ENCODE results near the gene KIAA1549.

The KIAA1549 gene

DNA sequence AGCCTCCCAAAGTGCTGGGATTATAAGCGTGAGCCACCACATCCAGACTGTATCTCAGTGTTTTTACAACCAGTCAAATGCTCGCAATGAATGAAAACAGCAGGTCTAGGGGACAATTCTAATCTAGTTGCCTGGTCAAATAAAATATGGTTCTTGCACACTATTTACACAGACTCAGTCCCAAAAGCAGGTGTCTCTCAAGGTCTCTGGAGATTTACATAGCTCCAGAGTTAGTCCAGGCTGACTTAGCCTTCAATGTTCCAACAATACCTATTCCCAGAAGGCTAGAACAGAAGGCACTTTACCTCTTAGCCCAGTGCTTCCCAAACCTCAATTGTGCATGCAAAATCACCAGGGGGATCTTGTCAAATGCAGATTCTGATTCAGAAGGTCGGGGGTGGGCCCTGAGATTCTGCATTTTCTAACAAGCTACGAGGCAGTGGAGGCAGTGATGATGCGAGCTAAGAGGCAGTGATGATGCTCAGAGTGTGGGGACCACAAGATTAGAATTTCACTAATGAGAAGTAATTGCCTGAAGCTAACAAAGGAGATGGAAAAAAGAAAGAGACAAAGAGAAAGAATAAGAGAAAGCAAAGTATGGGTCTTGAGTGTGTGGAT is 6.4 kb downstream of the KIAA1549 start:
- peak; percentile 28 for DNase-seq

GRCh38 chr7:138974103-138974502 is 7.1 kb downstream of the KIAA1549 start:
- no peak for DNase-seq

GRCh38 chr7:138970952-138971351 is 10.2 kb downstream of the KIAA1549 start:
- DNase-seq = no peak

GRCh38 chr7:138970446-138970845 is 10.7 kb downstream of the KIAA1549 start:
- DNase-seq = no peak

GRCh38 chr7:138967159-138967558 is 14.0 kb downstream of the KIAA1549 start:
- DNase-seq = no peak

DNA sequence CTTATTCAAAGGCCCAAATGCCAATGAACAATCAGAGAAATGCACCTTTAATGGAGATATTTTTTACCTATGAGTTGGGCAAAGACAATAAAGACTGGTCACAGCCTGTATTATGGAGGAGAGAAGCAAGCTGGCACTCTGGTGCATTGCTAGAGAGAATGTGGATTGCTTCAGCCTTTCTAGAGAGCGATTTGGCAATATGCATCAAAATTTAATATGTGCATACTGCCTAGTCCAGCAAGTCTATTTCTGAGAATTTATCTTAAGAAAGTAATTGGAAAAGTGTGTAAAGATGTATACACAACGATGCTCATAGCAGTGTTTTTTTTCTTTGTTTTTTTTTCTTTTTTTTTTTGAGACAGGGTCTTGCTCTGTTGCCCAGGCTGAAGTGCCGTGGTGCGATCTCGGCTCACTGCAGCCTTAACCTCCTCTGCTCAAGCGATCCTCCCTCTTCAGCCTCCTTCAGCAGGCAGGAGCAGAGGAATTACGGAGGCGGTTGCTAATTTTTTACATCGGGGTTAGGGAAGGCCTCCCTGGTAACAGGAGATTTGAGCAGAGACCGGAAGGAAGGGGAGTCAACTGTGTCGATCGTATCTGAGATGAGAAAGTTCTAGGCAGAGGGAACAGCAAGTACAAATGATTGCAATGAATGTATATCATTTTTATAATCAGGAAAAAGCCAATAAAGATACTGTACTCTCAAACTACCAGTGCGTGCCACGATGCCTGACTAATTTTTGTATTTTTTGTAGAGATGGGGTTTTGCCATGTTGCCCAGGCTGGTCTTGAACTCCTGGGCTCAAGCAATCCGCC is 16.4 kb downstream of the KIAA1549 start:
- DNase-seq = no peak

GRCh38 chr7:138963675-138964074 is 17.5 kb downstream of the KIAA1549 start:
- DNase-seq = no peak

- DNase-seq = no peak
Measured at GRCh38 chr7:138962561-138963270, 18.5 kb downstream of the KIAA1549 start.

DNA sequence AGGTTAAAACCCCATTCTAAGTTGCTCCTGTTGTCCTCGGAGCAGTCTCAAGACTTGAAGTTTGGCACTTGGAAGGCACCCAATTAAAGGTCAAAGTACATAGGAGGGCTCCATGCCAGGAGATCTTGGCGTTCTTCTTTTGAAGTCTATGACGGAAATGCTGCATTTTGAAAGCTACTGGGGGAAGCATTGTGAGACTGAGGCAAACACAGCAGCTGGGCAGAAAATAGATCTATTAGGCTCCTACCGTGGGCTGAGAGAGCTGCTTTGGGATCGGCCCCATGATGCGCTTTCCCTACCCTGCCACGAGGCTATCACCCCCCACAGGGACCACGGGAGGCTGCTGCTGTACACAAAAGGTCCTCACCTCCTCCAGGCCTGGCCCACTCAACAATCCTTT is 20.0 kb downstream of the KIAA1549 start:
- no peak for DNase-seq

GRCh38 chr7:138958391-138958956 is 22.7 kb downstream of the KIAA1549 start:
- no peak for DNase-seq

- DNase-seq = no peak
Measured at GRCh38 chr7:138957753-138958390, 23.3 kb downstream of the KIAA1549 start.

DNA sequence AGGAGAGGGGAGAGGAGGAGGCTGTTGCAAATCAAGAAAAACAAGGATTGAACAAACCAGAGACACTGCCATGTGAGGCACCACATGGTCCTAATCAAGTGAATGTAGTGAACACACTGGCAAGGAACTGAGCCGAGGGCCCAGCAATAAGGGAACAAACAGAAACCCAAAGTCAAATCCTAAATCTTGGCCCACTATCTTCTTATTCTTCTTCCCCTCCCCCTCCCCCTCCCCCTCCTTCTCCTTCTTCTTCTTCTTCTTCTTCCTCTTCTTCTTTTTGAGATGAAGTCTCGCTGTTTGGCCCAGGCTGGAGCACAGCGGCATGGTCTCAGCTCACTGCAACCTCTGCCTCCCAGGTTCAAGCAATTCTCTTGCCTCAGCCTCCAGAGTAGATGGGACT is 24.0 kb downstream of the KIAA1549 start:
- no peak for DNase-seq

- no peak for DNase-seq
Measured at GRCh38 chr7:138954545-138955475, 26.4 kb downstream of the KIAA1549 start.

DNA sequence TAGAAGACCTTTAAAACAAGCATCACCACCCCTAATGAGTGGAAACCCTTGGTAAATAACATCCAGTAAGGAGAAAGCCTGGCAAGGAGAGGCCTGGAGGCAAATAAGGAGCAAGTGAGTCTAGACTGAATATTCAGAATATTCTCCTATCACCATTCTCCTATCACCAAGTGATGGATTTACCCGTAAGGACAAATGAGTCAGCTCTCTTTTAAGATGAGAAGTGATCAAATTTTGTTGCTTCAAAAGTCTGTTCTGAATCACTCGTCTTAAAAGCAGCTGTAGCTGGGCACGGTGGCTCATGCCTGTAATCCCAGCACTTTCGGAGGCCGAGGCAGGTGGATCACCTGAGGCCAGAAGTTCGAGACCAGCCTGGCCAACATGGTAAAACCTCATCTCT is 28.4 kb downstream of the KIAA1549 start:
- no peak for DNase-seq

DNA sequence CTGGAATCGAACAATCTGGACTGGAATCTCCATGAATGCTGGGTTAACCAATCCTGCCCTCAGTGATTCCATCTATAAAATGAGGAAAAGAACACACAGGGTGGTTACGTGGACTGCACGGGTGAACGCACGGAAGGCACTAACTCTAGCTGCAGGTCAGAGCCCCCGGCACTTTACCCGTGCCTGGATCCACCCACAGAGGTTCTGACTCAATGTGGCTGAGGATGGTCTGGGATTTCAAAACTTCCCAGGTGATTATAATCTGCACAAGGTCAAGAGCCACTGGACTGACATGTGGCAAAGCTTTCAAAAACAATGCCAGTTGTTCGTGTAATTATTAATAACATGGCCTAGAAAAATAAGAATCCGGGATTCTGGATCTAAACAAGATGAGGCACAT is 29.2 kb downstream of the KIAA1549 start:
- no peak for DNase-seq

DNA sequence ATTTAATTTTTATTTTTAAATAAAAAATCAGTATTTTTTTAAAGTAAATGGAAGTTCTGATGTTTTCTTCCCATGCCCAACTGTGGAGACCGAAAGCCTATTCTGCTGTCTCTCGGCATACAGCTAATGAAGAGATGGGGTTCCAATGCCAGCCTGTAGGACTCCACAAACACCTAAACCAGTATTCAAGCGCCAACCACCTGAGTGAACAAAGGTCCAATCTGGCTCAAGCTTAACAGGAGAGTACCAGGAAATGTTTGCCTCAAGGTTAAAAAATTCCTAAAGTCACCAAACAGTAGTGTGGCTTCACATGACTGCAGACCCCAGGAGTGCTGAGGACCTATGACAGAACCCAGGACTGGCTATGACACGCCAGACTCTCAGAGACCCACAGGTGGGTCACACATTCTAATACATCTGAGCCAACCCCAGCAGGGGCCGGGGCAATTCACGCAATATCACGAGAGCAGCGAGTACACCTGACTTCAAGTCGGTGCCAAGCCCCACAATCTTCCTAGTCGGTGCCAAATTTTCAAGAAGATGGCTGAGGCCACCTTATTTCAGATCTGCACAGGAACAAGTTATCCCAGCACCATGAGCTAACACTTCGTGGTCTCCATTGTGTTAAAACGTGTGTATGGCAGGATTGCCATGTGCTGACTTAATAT is 31.6 kb downstream of the KIAA1549 start:
- DNase-seq = no peak

DNA sequence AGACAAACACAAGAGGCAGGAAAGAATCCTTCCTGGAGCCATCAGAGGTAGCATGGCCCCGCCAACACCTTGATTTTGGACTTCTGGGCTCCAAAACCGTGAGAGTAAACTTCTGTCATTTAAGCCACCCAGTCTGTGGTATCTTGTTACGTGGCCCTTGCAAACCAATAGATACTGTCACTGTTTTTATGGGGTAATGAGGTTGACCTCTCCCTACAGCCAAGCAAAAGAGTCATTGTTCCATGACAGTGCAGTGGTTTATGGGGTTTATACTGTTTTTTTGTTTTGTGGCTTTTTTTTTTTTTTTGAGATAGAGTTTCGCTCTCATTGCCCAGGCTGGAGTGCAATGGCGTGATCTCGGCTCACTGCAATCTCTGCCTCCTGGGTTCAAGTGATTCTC is 32.8 kb downstream of the KIAA1549 start:
- no peak for DNase-seq

DNA sequence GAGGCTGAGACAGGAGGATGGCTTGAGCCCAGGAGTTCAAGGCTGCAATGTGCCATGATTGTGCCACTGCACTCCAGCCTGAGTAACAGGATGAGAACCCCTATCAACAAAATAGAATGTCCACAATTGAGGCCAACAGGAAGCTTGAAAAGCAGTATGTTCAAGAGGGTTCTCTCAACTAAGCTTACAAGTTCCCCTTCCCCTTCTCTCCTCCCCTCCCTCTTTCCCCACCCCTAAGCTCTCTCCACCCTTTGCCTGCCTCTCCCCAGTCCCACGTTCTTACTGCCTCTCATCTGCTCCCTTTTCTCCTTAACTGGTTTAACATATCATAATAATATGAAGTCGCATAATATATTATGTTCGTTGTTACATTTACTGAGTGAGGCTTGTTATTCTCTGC is 35.4 kb downstream of the KIAA1549 start:
- no peak for DNase-seq

GRCh38 chr7:138945154-138945553 is 36.0 kb downstream of the KIAA1549 start:
- no peak for DNase-seq

GRCh38 chr7:138944592-138944991 is 36.6 kb downstream of the KIAA1549 start:
- DNase-seq = no peak

DNA sequence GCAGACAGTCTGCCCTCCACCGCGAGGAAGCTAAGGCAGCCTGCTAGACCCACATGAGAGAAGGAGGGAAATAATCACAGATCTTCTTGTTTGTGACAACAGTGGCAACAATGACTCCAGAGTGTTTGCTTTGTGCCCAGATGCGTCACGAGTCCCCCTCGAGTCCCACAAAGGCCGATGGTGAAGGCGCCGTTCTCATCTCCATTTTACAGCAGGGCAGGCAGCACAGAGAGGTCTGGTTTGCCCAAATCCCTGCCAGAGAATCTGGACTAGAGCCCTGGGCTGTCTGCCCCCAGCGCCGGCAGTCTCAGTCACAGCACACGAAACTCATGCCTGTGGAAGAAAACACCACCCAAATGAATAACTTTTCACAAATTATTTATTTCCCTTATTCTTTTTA is 38.1 kb downstream of the KIAA1549 start:
- no peak for DNase-seq

Measured in NCI-H345 (cell line).